HG03108 (cell line): ENCODE measurements around the gene XIRP1.
A peak's percentile ranks its signal among the peaks of the same experiment; 100 is the strongest.

Experiments used
- ATAC-seq: cut with Tn5 transposase; IDR thresholded peaks from one replicate; pipeline ENCODE4 v1.9.1; 2021; ENCODE audit warnings: moderate library complexity; ENCODE audit not compliant: unreplicated experiment

The XIRP1 gene

GRCh38 chr3:39210078-39210477 is 17.7 kb upstream of the XIRP1 start:
- ATAC-seq: no peak

GRCh38 chr3:39209329-39209970 is 17.1 kb upstream of the XIRP1 start:
- no peak for ATAC-seq

DNA sequence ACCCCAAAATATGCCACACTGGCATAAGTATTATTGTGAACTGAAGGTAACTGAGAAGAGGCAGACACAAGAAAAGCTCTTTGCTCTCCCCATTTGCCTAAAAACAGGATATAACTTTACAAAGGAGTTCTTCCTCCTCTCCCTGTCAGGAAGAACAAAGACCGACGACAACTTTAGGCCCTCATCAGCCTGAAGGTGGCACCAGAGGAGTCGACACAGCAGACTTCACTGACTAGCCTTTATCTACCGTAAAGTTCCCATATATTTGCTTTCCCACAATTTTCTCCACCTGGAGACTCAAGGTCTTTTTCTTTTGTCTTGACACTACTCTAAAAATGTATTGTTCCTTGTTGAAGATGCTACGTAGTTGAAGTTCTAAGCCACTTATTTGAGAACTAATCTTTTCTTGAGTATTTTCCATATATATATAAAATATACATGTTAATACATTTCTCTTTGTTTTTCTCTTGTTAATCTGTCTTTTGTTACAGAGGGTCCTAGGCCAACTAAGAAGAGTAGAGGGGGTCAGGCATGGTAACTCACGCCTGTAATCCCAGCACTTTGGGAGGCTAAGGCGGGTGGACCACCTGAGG is 16.2 kb upstream of the XIRP1 start:
- ATAC-seq: no peak

DNA sequence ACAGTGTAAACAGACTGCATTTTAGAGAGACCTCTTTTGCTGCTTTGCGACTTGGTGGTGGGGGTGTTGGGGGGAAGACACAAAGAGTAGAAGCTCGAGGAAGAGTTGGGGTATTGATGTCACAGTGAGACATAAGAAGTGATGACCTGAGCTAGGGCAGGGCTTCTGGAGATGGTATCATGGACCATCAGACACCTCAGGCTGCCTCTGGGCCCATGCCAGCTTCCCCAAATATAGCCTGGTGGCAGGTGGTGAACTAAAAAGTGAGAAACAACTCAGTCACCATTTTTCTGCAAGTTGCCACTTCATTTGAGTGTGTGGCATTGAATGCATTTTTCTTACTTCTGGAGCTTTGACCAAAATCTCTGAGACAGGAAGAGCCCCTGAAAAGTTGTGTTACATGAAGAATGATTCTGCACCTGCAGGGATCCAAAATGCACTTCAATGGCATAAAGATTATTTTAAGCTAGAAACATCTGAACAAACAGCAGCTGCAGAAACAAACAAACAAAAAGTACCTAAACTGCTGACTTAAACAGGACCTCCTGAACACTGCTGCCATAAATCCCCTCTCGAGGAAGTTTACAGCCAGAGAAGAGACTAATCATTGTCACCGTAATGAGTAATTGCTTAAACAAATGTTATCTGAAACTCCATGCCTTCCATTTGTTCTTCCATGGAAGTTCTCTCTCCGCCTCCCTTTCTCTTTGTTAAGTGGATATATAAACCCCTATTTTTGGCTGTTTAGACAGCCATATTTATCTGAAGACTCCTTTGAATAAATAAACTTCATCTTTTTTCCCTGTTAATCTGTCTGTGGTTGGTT is 15.2 kb upstream of the XIRP1 start:
- no peak for ATAC-seq

DNA sequence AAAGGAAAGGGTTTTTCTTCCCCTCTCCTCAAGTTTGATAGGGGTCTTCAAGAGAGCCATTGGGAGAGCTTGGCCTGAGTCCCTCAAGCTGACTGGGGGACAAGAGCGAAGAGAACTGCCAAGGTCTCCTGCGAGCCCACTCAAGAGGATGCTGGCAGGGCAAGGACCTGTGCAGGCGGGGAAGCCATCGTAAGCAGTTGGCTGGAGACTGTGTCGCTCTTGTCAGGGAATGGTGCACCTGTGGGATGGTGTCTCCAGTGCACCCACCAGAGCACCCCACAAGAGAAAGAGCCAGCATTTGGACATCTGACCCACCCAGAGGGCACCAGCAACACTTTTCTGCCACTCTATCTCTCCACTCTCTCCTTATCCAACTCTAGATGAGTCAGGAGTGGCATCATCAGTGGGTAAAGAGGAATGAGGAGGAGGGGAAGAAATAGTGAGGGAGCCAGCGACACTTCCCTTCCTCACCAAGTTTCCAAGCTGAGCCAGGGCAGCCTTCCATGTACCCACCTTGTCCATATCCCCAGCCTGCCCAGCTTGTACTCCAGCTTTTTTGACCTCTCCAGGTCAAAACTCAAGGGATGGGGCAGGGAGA is 13.6 kb upstream of the XIRP1 start:
- ATAC-seq: no peak

GRCh38 chr3:39205131-39205530 is 12.7 kb upstream of the XIRP1 start:
- ATAC-seq: no peak

GRCh38 chr3:39203860-39204259 is 11.5 kb upstream of the XIRP1 start:
- no peak for ATAC-seq

GRCh38 chr3:39203402-39203801 is 11.0 kb upstream of the XIRP1 start:
- no peak for ATAC-seq

DNA sequence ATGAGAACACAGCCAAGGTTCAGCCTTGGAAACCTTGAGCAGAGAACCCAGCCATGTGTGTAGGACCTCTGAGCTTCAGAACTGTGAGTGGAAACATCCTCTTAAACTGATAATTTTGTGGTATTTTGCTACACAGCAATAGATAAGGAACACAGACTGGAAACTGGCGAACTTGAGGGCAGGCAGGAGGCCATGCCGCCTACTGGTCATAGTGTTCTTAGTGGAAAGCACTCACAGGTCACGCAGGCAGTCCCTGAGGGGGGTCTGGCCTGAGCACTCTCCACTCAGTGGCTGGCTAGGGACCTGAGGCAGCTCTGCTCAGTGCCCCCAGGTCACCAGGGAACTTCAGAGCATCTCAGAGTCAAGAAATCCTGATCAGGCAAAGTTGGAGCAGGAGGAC is 9.7 kb upstream of the XIRP1 start:
- ATAC-seq: no peak

DNA sequence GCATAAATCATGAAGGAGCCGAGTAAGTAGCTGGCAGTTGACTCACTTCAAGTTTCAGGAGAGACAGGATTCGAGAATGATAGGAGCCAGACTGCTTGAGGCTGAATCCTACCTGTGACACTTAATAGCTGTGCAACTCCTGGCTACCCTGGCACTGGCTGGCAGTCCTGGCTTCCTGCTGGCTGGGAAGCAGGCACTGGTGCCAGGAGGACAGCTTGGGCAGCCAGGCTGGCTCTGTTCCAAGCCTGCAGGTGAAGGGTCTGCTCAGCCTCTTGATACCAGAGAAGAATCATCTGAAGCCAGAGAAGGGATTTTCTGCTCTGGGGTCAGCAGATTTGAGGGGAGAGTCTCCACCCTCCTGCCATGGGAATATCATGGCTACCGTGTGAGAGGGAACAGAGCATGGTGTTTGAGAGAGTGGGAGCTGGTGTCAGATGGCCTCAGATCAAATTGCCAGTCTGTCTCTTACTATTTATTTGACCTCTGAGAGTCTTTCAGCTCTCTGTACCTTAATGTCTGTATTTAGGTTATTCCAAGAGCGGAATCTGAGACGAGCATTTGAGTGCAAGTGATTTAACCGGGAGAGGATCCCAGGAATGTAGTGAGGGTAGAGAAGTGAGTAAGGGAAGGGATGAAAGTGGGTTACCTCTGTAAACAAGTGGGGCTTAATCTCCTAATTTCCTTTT is 4.4 kb upstream of the XIRP1 start:
- ATAC-seq: no peak

DNA sequence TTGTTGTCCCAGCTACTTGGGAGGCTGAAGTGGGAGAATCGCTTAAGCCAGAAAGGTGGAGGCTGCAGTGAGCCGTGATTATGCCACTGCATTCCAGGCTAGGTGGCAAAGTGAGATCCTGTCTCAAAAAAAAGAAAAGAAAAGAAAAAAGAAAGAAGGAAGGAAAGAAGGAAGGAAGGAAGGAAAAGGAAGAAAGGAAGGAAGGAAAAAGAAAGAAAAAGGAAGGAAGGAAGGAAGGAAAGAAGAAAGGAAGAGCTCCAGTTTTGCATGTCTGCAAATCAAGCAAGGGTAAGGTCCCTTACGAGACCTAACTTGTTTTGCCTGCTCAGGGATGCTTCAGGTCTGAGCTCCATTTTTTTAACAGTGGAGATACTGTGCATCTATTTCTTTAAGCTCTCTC is 3.6 kb upstream of the XIRP1 start:
- no peak for ATAC-seq

DNA sequence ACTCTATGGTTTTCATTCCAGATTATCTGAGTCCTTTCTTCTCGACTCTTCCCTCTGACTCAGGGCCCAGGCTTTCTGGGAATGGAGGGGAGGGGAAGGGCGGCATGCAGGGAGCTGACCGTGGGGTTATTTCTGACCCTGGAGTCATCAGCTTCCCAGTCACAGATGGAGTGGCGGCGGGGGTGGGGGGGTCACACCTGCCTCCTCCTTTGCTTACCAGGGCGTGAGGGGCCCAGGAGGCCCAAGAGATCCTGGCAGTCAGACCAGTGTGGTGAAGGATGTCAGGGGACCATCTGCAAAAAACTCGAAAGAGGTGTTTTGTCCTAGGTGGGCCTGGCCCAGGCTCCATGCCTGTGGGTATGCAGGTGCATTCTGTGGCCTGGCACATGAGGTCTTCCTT is 996 bp upstream of the XIRP1 start:
- ATAC-seq: no peak

GRCh38 chr3:39191773-39192172 is 622 bp downstream of the XIRP1 start:
- no peak for ATAC-seq

GRCh38 chr3:39191111-39191510 is 1.3 kb downstream of the XIRP1 start:
- no peak for ATAC-seq

GRCh38 chr3:39190281-39191025 is 1.9 kb downstream of the XIRP1 start:
- no peak for ATAC-seq

GRCh38 chr3:39189959-39190269 is 2.5 kb downstream of the XIRP1 start:
- peak; percentile 47 for ATAC-seq

DNA sequence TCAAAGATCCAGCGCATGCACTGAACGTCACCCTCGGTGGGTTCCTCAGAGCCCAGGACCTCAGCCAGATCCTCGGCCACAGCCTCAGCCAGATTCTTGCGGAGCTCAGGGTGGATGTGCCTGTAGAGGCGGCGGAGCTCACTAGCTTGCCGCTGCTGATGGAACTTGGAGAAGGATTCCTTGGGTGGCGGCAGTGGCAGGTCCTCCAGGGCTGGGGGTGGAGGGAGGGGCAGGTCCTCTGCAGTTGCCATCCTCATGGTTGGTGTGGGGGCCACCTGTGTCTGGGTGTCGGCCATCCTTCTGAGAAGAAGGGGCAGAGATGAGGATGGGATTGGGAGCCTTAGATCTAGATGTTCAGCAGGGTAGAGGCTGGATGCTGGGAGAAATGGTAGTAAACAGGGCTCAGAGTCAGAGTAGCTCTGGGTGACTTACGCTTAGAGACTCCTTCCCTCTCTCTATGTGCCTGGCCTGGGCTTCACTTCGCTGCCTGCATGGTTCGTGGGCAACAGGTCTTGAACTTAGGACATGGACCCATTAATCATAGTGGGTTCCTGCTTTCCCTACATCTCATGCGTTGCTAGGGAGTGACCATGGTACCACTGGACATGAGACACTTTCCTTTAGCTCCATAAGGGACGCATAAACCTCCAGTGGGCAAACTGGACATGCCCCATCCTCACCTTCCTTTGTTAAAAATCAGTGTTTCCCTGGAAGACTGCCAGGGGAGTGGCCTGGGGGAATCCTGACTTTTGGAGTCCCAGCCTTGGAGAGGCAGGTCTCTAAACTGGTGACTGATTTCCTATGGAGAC is 3.0 kb downstream of the XIRP1 start:
- ATAC-seq: no peak

GRCh38 chr3:39188271-39189149 is 3.9 kb downstream of the XIRP1 start:
- no peak for ATAC-seq
